ENCODE data around the gene EIF5A. TPM values are rescaled to one million over a fixed set of nuclear protein-coding genes. Genes with fewer than 3 reads are reported as not detected.

The EIF5A gene
- total and polyA plus RNA-seq, 9 of the 15 experiments (the other 6 are each of a cell fraction or from before 2014, with no cell fraction given), result 22.9 to 1,163 (median 772) TPM

DNA sequence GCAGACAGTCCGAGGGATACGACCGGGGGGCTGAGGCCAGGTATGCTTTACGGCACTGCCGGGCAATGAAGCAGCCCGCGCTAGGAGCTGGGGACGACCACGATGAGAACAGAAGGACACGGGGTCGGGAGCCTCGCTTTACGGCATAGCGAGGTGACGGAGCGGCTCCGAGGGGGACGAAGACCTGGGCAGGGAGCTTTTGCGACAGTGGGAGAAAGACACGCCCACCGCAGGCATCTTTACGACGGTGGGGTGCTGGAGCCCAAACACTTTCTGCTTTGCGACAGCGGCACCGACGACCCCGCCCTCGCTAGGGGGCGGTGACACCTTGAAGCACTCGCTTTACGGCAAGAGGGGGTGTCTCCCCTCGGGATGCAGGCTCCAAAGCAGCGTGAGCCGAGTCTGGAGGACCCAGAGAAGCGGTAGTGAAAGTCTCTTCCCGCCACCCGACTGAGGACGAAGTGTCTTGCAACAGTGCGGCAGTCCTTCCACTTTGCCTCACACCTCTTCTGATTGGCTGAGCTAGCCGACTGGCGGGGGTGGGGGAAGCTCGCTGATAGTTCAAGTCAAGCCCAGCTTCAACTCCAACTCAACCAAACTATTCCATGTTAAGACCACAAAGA, 22.1 kb downstream of the EIF5A start (continued):
- TF ChIP-seq HEY1 (CRISPR knock-in tag; IDR thresholded peaks at IDR 0.05; ENCODE audit: borderline replicate concordance) (no peak), NUFIP1 (IDR thresholded peaks at IDR 0.05; ENCODE audit: partially characterized antibody) (no peak), RBM25 (IDR thresholded peaks at IDR 0.05; ENCODE audit: low read depth, low read length, severe bottlenecking) (no peak), ZNF436 (CRISPR knock-in tag; IDR thresholded peaks at IDR 0.05) (no peak), NR2C2 (CRISPR knock-in tag; IDR thresholded peaks at IDR 0.05) (0 out of 2 replicates have a peak, but pooled peaks have one; percentile 20), NR2C2 (tag; IDR thresholded peaks at IDR 0.05) (peak; percentile 79), ZNF699 (CRISPR knock-in tag; IDR thresholded peaks at IDR 0.05; ENCODE audit: insufficient replicate concordance) (no peak), SUPT5H (IDR thresholded peaks at IDR 0.05) (peak; percentile 55), CXXC5 (CRISPR knock-in tag; IDR thresholded peaks at IDR 0.05) (no peak), HDGF (IDR thresholded peaks at IDR 0.05) (no peak), CBX2 (IDR thresholded peaks at IDR 0.05; ENCODE audit: insufficient read depth, low read length, poor library complexity, severe bottlenecking) (no peak), RBM22 (IDR thresholded peaks at IDR 0.05; ENCODE audit: low read depth, low read length, poor library complexity, severe bottlenecking) (no peak), POLR3G (IDR thresholded peaks at IDR 0.05; ENCODE audit: extremely low read depth, insufficient read length, insufficient replicate concordance) (no peak), CHD2 (IDR thresholded peaks at IDR 0.05; ENCODE audit: low read depth, low read length) (no peak)
- TF ChIP-seq, protein P1, sequence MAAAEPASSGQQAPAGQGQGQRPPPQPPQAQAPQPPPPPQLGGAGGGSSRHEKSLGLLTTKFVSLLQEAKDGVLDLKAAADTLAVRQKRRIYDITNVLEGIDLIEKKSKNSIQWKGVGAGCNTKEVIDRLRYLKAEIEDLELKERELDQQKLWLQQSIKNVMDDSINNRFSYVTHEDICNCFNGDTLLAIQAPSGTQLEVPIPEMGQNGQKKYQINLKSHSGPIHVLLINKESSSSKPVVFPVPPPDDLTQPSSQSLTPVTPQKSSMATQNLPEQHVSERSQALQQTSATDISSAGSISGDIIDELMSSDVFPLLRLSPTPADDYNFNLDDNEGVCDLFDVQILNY (CRISPR knock-in tag; IDR thresholded peaks at IDR 0.05), result no peak
- TF ChIP-seq, protein P2, sequence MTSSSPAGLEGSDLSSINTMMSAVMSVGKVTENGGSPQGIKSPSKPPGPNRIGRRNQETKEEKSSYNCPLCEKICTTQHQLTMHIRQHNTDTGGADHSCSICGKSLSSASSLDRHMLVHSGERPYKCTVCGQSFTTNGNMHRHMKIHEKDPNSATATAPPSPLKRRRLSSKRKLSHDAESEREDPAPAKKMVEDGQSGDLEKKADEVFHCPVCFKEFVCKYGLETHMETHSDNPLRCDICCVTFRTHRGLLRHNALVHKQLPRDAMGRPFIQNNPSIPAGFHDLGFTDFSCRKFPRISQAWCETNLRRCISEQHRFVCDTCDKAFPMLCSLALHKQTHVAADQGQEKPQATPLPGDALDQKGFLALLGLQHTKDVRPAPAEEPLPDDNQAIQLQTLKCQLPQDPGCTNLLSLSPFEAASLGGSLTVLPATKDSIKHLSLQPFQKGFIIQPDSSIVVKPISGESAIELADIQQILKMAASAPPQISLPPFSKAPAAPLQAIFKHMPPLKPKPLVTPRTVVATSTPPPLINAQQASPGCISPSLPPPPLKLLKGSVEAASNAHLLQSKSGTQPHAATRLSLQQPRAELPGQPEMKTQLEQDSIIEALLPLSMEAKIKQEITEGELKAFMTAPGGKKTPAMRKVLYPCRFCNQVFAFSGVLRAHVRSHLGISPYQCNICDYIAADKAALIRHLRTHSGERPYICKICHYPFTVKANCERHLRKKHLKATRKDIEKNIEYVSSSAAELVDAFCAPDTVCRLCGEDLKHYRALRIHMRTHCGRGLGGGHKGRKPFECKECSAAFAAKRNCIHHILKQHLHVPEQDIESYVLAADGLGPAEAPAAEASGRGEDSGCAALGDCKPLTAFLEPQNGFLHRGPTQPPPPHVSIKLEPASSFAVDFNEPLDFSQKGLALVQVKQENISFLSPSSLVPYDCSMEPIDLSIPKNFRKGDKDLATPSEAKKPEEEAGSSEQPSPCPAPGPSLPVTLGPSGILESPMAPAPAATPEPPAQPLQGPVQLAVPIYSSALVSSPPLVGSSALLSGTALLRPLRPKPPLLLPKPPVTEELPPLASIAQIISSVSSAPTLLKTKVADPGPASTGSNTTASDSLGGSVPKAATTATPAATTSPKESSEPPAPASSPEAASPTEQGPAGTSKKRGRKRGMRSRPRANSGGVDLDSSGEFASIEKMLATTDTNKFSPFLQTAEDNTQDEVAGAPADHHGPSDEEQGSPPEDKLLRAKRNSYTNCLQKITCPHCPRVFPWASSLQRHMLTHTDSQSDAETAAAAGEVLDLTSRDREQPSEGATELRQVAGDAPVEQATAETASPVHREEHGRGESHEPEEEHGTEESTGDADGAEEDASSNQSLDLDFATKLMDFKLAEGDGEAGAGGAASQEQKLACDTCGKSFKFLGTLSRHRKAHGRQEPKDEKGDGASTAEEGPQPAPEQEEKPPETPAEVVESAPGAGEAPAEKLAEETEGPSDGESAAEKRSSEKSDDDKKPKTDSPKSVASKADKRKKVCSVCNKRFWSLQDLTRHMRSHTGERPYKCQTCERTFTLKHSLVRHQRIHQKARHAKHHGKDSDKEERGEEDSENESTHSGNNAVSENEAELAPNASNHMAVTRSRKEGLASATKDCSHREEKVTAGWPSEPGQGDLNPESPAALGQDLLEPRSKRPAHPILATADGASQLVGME (CRISPR knock-in tag; IDR thresholded peaks at IDR 0.05), result no peak
- TF ChIP-seq, protein P3, sequence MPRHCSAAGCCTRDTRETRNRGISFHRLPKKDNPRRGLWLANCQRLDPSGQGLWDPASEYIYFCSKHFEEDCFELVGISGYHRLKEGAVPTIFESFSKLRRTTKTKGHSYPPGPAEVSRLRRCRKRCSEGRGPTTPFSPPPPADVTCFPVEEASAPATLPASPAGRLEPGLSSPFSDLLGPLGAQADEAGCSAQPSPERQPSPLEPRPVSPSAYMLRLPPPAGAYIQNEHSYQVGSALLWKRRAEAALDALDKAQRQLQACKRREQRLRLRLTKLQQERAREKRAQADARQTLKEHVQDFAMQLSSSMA (CRISPR knock-in tag; IDR thresholded peaks at IDR 0.05), result no peak
- TF ChIP-seq, protein P4, sequence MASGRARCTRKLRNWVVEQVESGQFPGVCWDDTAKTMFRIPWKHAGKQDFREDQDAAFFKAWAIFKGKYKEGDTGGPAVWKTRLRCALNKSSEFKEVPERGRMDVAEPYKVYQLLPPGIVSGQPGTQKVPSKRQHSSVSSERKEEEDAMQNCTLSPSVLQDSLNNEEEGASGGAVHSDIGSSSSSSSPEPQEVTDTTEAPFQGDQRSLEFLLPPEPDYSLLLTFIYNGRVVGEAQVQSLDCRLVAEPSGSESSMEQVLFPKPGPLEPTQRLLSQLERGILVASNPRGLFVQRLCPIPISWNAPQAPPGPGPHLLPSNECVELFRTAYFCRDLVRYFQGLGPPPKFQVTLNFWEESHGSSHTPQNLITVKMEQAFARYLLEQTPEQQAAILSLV (tag; IDR thresholded peaks at IDR 0.05), result no peak
- TF ChIP-seq, protein P5, sequence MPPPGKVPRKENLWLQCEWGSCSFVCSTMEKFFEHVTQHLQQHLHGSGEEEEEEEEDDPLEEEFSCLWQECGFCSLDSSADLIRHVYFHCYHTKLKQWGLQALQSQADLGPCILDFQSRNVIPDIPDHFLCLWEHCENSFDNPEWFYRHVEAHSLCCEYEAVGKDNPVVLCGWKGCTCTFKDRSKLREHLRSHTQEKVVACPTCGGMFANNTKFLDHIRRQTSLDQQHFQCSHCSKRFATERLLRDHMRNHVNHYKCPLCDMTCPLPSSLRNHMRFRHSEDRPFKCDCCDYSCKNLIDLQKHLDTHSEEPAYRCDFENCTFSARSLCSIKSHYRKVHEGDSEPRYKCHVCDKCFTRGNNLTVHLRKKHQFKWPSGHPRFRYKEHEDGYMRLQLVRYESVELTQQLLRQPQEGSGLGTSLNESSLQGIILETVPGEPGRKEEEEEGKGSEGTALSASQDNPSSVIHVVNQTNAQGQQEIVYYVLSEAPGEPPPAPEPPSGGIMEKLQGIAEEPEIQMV (tag; conservative IDR thresholded peaks at IDR 0.05; ENCODE audit: low read depth), result peak; percentile 91
